CD4-positive, alpha-beta T cell (primary cell): Measurements from ENCODE around the gene GPR55. TPM values are rescaled to one million over a fixed set of nuclear protein-coding genes. Genes with fewer than 3 reads are reported as not detected.

Source experiments
- ATAC-seq: fragments of 200-7000 bp; cut with Tn5 transposase; one replicate; pipeline ENCODE4 v1.10.0; 2022; ENCODE audit warnings: mild to moderate bottlenecking; ENCODE audit not compliant: poor library complexity
- CTCF ChIA-PET: fragments of 350-600 bp; sonication (Branson Sonifier 250); formaldehyde crosslinking; loops from one replicate; lab custom pipeline; 2021; ENCODE audit warnings: antibody characterized with exemption, inconsistent platforms; lab: Charles Lee
- POLR2A ChIA-PET: fragments of 350-600 bp; sonication (Branson Sonifier 250); formaldehyde crosslinking; loops from one replicate; lab custom pipeline; 2021; ENCODE audit warnings: antibody characterized with exemption, inconsistent platforms; lab: Charles Lee
- DNase-seq, 14 experiments: peaks; one replicate each; pipeline ENCODE4 v3.0.0-alpha.2; 2013 to 2020; ENCODE audit warnings: mixed read lengths in 2 of 14
- H3K27ac ChIP-seq, 2 donors: one replicate each; pipeline versions ENCODE4 v1.5.1 to v1.7.0; 2013; ENCODE audit warnings: low read length in 2 of 2, low read depth in 1 of 2, mild to moderate bottlenecking in 1 of 2
- H3K27me3 ChIP-seq, 2 experiments: 1 replicate in 1 of 2; 2 replicates in 1 of 2; pipeline versions ENCODE4 v1.6.1 to v1.7.0; 2013; ENCODE audit warnings: low read length in 2 of 2, control low read depth in 1 of 2, mild to moderate bottlenecking in 1 of 2, moderate library complexity in 1 of 2; ENCODE audit not compliant: insufficient read depth in 2 of 2, control insufficient read depth in 1 of 2
- H3K36me3 ChIP-seq: one replicate; pipeline ENCODE4 v1.6.1; 2013; ENCODE audit warnings: low read length, control low read depth; ENCODE audit not compliant: insufficient read depth
- H3K4me1 ChIP-seq: one replicate; pipeline ENCODE4 v1.6.1; 2013; ENCODE audit warnings: low read length, control low read depth; ENCODE audit not compliant: insufficient read depth
- H3K4me3 ChIP-seq: one replicate; pipeline ENCODE4 v1.5.1; 2013; ENCODE audit warnings: mild to moderate bottlenecking, low read length, moderate library complexity
- H3K9me3 ChIP-seq, 2 experiments: 1 replicate in 1 of 2; 2 replicates in 1 of 2; pipeline versions ENCODE4 v1.6.1 to v1.7.0; 2013; ENCODE audit warnings: low read length in 2 of 2, mild to moderate bottlenecking in 2 of 2, control low read depth in 1 of 2, moderate library complexity in 1 of 2; ENCODE audit not compliant: control insufficient read depth in 1 of 2, insufficient read depth in 1 of 2
- H3K27ac Mint-ChIP-seq: one replicate; pipeline ENCODE4 v1.8.0; 2020; ENCODE audit warnings: mixed read lengths
- H3K27me3 Mint-ChIP-seq: one replicate; pipeline ENCODE4 v1.8.0; 2021; ENCODE audit warnings: mixed read lengths
- H3K36me3 Mint-ChIP-seq: one replicate; pipeline ENCODE4 v1.8.0; 2021; ENCODE audit warnings: low read depth, mixed read lengths
- H3K4me1 Mint-ChIP-seq: one replicate; pipeline ENCODE4 v1.8.0; 2021; ENCODE audit warnings: low read depth, mixed read lengths
- H3K4me3 Mint-ChIP-seq: one replicate; pipeline ENCODE4 v1.8.0; 2020; ENCODE audit warnings: mild to moderate bottlenecking, mixed read lengths
- H3K9me3 Mint-ChIP-seq: one replicate; pipeline ENCODE4 v1.8.0; 2020; ENCODE audit warnings: mixed read lengths
- intact Hi-C, 2 experiments: fragments of 100-400 bp; cut with DNase I in 1 of 2; cut with micrococcal nuclease in 1 of 2; formaldehyde crosslinking; loops; one replicate each; pipeline versions ENCODE4 v1.15.1 to v1.9.0; 2023 to 2025; cut with DNase I, micrococcal nuclease
- total RNA-seq, 174 experiments: library from RNA in 2 of 174; stranded (reverse) in 2 of 174; gene quantifications; one replicate each; pipeline ENCODE4 v1.2.3 and lab custom pipeline; 2021 to 2026
- TF ChIP-seq, protein P1 (sequence below): fragments of 200-600 bp; IDR thresholded peaks from one replicate; pipeline ENCODE4 v1.8.0; 2022; ENCODE audit warnings: antibody characterized with exemption, mild to moderate bottlenecking

GPR55 gene
- total RNA-seq, 2 experiments from 2014 or later, result 2.9 to 3.8 TPM

DNA sequence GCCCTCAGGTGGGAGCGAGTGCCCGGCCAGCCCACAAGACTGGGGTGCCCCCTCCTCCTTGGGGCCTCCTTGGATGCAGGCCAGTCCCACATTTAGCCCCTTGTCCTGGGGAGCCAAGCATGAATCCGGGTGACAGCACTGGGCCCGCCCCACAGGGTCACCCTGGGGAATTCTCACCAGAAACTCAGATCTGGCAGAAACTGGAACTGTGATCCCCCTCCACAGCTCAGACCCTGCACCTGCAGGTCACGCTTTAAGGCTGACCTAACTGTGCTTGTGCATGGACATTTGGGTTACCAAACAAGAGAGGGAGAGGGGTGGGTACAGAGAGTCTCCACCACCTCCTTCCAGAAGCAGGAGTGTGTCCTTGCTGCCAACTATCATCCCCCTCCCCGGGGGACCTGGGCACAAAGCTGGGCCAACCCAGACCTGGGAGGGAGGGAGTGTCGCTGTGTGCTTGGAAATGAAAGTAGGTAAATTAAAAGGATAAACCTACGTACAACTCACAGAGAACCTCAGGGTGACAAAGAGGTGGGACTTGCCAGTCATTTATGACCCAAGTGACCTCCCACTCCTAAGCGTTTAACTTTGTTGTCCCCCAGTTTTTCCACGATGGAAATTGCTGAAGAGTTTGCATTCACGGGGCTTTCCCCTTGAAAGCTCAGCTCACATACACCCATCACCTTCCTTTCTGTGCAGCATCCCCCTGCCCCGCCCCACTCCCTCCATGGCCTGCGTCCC is 51.2 kb downstream of the GPR55 start:
- Mint-ChIP-seq H3K9me3 (no peaks in the 10 kb centered on the region), H3K4me3 (no peak overlapping the region), H3K36me3 (peaks cover 27% of the 10 kb centered on the region), H3K27me3 (no peaks in the 10 kb centered on the region), H3K27ac (no peak overlapping the region), H3K4me1 (peaks cover 28% of the 10 kb centered on the region)
- H3K27me3 ChIP-seq, result no peaks in the 10 kb centered on the region
- intact Hi-C loops, result no loop called here
- H3K36me3 ChIP-seq, result peaks cover 24% of the 10 kb centered on the region
- no peak overlapping the region for H3K4me3 ChIP-seq
- DNase-seq, result no peak
- H3K9me3 ChIP-seq, result no peaks in the 10 kb centered on the region
- no peak for ATAC-seq
- TF ChIP-seq, protein P1, sequence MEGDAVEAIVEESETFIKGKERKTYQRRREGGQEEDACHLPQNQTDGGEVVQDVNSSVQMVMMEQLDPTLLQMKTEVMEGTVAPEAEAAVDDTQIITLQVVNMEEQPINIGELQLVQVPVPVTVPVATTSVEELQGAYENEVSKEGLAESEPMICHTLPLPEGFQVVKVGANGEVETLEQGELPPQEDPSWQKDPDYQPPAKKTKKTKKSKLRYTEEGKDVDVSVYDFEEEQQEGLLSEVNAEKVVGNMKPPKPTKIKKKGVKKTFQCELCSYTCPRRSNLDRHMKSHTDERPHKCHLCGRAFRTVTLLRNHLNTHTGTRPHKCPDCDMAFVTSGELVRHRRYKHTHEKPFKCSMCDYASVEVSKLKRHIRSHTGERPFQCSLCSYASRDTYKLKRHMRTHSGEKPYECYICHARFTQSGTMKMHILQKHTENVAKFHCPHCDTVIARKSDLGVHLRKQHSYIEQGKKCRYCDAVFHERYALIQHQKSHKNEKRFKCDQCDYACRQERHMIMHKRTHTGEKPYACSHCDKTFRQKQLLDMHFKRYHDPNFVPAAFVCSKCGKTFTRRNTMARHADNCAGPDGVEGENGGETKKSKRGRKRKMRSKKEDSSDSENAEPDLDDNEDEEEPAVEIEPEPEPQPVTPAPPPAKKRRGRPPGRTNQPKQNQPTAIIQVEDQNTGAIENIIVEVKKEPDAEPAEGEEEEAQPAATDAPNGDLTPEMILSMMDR, result no peak
- ChIA-PET CTCF (no interaction called here), POLR2A (no interaction called here)
- no peak overlapping the region for H3K27ac ChIP-seq
- peaks cover 32% of the 10 kb centered on the region for H3K4me1 ChIP-seq

DNA sequence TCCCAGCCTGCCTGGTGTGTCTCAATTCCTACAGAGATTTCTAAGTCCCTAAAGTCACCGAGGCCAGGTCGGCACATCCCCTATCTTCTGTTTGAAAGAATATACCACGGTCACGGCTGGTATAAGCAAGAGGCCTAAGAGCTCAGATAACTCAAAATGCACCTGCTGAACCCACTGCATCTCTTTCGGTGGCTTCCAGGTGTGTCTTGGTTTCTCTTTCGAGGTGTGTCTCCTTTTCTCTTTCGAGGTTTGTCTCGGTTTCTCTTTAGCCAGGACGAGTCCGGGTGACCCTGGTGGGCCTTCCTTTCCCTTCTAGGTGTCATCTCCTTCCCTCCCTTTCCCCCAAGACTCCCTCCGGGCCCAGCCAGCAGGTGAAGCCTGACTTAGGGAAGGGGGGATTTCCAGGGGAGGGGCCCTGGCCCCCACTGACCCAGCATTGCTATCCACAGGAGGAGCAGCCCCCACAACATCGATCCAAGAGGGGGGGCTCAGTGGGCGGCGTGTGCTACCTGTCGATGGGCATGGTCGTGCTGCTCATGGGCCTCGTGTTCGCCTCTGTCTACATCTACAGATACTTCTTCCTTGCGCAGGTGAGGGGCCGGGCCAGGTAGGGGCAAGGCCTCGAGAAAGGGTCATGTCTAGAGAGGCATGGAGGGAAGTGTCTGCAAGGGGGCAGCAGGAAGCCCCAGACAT is 51.9 kb downstream of the GPR55 start:
- Mint-ChIP-seq H3K36me3 (peaks cover 25% of the 10 kb centered on the region), H3K27me3 (no peaks in the 10 kb centered on the region), H3K9me3 (no peaks in the 10 kb centered on the region), H3K27ac (peak overlapping the region; percentile 61), H3K4me3 (peak overlapping the region; percentile 30), H3K4me1 (peaks cover 27% of the 10 kb centered on the region)
- Histone ChIP-seq H3K36me3 (peaks cover 24% of the 10 kb centered on the region), H3K4me3 (no peak overlapping the region), H3K27me3 (no peaks in the 10 kb centered on the region), H3K9me3 (no peaks in the 10 kb centered on the region), H3K4me1 (peaks cover 34% of the 10 kb centered on the region), H3K27ac (no peak overlapping the region)
- ATAC-seq (no peak), DNase-seq (no peak)
- POLR2A ChIA-PET, result no interaction called here
- intact Hi-C loops, result no loop called here
- CTCF ChIA-PET, result no interaction called here
- TF ChIP-seq, protein P1, result no peak

DNA sequence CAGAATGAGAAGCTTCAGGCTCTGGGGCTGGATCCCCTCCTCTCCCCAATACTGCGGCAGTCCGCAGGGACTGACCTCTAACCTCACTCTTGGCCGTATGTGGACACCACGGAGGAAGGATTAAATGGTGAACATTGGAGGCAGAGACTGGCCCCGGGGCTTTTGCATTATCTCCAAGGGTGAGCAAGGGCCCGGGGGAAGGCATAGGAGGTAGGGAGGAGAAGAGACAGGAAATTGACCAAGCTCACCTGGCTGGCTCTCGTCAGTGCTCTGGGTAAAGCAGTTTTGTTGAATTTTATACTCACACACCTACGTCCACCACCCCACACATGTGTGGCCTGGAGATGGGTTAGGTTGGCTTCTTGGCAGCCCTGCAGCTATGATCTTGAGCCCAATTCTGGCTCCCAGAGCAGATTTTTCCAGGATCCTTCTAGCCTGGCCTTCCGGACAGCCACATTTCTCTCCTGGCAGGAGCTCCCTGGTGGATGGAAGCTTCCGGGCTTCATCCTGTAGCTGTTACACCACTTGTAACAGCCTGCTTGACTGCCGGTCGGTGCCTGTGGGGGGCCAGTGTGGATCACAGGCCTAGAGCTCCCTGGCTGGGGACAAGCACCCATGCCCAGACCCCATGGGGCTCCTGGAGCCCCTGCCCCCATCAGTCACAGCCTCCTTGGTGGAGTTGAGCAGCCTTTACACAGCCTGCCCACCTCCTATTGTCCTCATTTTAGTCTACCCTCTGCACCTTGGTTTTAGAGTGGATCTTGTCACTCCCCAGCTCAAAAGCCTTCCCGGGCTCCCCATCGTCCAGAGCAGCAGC is 52.7 kb downstream of the GPR55 start:
- Histone ChIP-seq H3K4me1 (peaks cover 35% of the 10 kb centered on the region), H3K27me3 (no peaks in the 10 kb centered on the region), H3K9me3 (no peaks in the 10 kb centered on the region), H3K27ac (no peak overlapping the region), H3K4me3 (no peak overlapping the region), H3K36me3 (peaks cover 18% of the 10 kb centered on the region)
- POLR2A ChIA-PET, result no interaction called here
- CTCF ChIA-PET, result no interaction called here
- intact Hi-C loops, result no loop called here
- H3K27me3 Mint-ChIP-seq, result no peaks in the 10 kb centered on the region
- no peak for ATAC-seq
- peaks cover 17% of the 10 kb centered on the region for H3K36me3 Mint-ChIP-seq
- DNase-seq, result peak in 1 of 14 experiments; percentile 16
- H3K9me3 Mint-ChIP-seq, result no peaks in the 10 kb centered on the region
- TF ChIP-seq, protein P1, result no peak
- peaks cover 20% of the 10 kb centered on the region for H3K4me1 Mint-ChIP-seq
- peak overlapping the region; percentile 30 for H3K4me3 Mint-ChIP-seq
- H3K27ac Mint-ChIP-seq, result peak overlapping the region; percentile 61
